Renal cortical epithelial cell (primary cell): ENCODE results near the gene DMRTB1. TPM values are rescaled to one million over a fixed set of nuclear protein-coding genes. Genes with fewer than 3 reads are reported as not detected.

ENCODE experiments used
- DNase-seq: peaks from one replicate; pipeline ENCODE4 v3.0.0-alpha.2; 2011; ENCODE audit warnings: low read depth
- total RNA-seq: library from RNA; depleted of rRNA; stranded (reverse); fragments of >200 nt; gene quantifications from 2 replicates; pipeline ENCODE4 v1.2.3, GENCODE V29; 2014

The DMRTB1 gene
- total RNA-seq, 1 donor from 2014 or later, result not detected

GRCh38 chr1:53435151-53435550 is 24.0 kb upstream of the DMRTB1 start:
- DNase-seq, result no peak

GRCh38 chr1:53438427-53439336 is 20.5 kb upstream of the DMRTB1 start:
- DNase-seq, result no peak

GRCh38 chr1:53439337-53440207 is 19.6 kb upstream of the DMRTB1 start:
- no peak for DNase-seq

- no peak for DNase-seq
Observed at GRCh38 chr1:53440633-53441032, 18.6 kb upstream of the DMRTB1 start.

- DNase-seq, result peak; percentile 68
Observed at GRCh38 chr1:53442299-53442698, 16.9 kb upstream of the DMRTB1 start.

- DNase-seq, result no peak
Observed at GRCh38 chr1:53446051-53446450, 13.1 kb upstream of the DMRTB1 start.

GRCh38 chr1:53447413-53447812 is 11.8 kb upstream of the DMRTB1 start:
- DNase-seq, result no peak

- peak; percentile 2 for DNase-seq
Observed at GRCh38 chr1:53448241-53448841, 10.9 kb upstream of the DMRTB1 start.

- DNase-seq, result peak; percentile 67
Observed at GRCh38 chr1:53449021-53449420, 10.2 kb upstream of the DMRTB1 start.

GRCh38 chr1:53449693-53450092 is 9.5 kb upstream of the DMRTB1 start:
- DNase-seq, result no peak

GRCh38 chr1:53450225-53450624 is 9.0 kb upstream of the DMRTB1 start:
- no peak for DNase-seq

GRCh38 chr1:53454019-53454418 is 5.2 kb upstream of the DMRTB1 start:
- no peak for DNase-seq

- no peak for DNase-seq
Observed at GRCh38 chr1:53455364-53455991, 3.7 kb upstream of the DMRTB1 start.

GRCh38 chr1:53458634-53459033 is 565 bp upstream of the DMRTB1 start:
- DNase-seq, result no peak

GRCh38 chr1:53460211-53460634 is 1.0 kb downstream of the DMRTB1 start:
- DNase-seq, result no peak

GRCh38 chr1:53460666-53461322 is 1.6 kb downstream of the DMRTB1 start:
- DNase-seq, result no peak

GRCh38 chr1:53461323-53462044 is 2.3 kb downstream of the DMRTB1 start:
- DNase-seq, result no peak

- no peak for DNase-seq
Observed at GRCh38 chr1:53462193-53462592, 3.0 kb downstream of the DMRTB1 start.

GRCh38 chr1:53462769-53463501 is 3.7 kb downstream of the DMRTB1 start:
- no peak for DNase-seq
